HG03064 (cell line): Measurements from ENCODE around the gene FILIP1L.
A peak's percentile ranks its signal among the peaks of the same experiment; 100 is the strongest.

Source experiments
- ATAC-seq: cut with Tn5 transposase; IDR thresholded peaks from one replicate; pipeline ENCODE4 v1.9.1; 2021; ENCODE audit warnings: low read depth; ENCODE audit not compliant: unreplicated experiment

Gene FILIP1L

GRCh38 chr3:99874237-99875002 lies 239.9 kb downstream of the FILIP1L start:
- ATAC-seq = no peak

GRCh38 chr3:99873269-99874102 lies 240.8 kb downstream of the FILIP1L start:
- no peak for ATAC-seq

- ATAC-seq = peak; percentile 41
Observed at GRCh38 chr3:99872923-99873254, 241.4 kb downstream of the FILIP1L start.

GRCh38 chr3:99871231-99872045 lies 242.9 kb downstream of the FILIP1L start:
- ATAC-seq = no peak

- ATAC-seq = no peak
Observed at GRCh38 chr3:99870712-99871111, 243.6 kb downstream of the FILIP1L start.

GRCh38 chr3:99869621-99870020 lies 244.7 kb downstream of the FILIP1L start:
- ATAC-seq = no peak

- ATAC-seq = no peak
Observed at GRCh38 chr3:99868311-99868646, 246.0 kb downstream of the FILIP1L start.

- ATAC-seq = no peak
Observed at GRCh38 chr3:99867594-99868310, 246.5 kb downstream of the FILIP1L start.

- ATAC-seq = no peak
Observed at GRCh38 chr3:99866261-99866761, 248.0 kb downstream of the FILIP1L start.

- no peak for ATAC-seq
Observed at GRCh38 chr3:99865321-99865720, 249.0 kb downstream of the FILIP1L start.

GRCh38 chr3:99864289-99864688 lies 250.0 kb downstream of the FILIP1L start:
- ATAC-seq = no peak

GRCh38 chr3:99863588-99863987 lies 250.7 kb downstream of the FILIP1L start:
- peak; percentile 51 for ATAC-seq

- ATAC-seq = no peak
Observed at GRCh38 chr3:99863002-99863401, 251.3 kb downstream of the FILIP1L start.

- ATAC-seq = no peak
Observed at GRCh38 chr3:99862208-99862607, 252.1 kb downstream of the FILIP1L start.

GRCh38 chr3:99861216-99861615 lies 253.1 kb downstream of the FILIP1L start:
- ATAC-seq = no peak

- no peak for ATAC-seq
Observed at GRCh38 chr3:99859825-99860224, 254.5 kb downstream of the FILIP1L start.

- ATAC-seq = no peak
Observed at GRCh38 chr3:99858469-99858868, 255.8 kb downstream of the FILIP1L start.

- ATAC-seq = no peak
Observed at GRCh38 chr3:99857278-99857677, 257.0 kb downstream of the FILIP1L start.

- ATAC-seq = no peak
Observed at GRCh38 chr3:99856437-99857220, 257.7 kb downstream of the FILIP1L start.

GRCh38 chr3:99855900-99856299 lies 258.4 kb downstream of the FILIP1L start:
- ATAC-seq = no peak
